GM12878 (cell line): ENCODE data around the gene PARP15. TPM values are rescaled to one million over a fixed set of nuclear protein-coding genes. Genes with fewer than 3 reads are reported as not detected.

ENCODE experiments used
- ATF7 ChIP-seq: fragments of 450-650 bp; IDR thresholded peaks from 2 replicates; pipeline ENCODE4 v1.6.1; 2016; ENCODE audit warnings: low read depth, mild to moderate bottlenecking
- BCL11A ChIP-seq: IDR thresholded peaks from 2 replicates; pipeline ENCODE4 v1.6.1; 2011; ENCODE audit warnings: low read depth, low read length
- CBX5 ChIP-seq: sonication (generic); IDR thresholded peaks from 2 replicates; pipeline ENCODE4 v1.6.1; 2016; ENCODE audit warnings: low read depth, moderate library complexity, mild to moderate bottlenecking, inconsistent platforms
- ETV6 ChIP-seq, 2 experiments: fragments of 450-650 bp in 1 of 2; IDR thresholded peaks in 1 of 2; conservative IDR thresholded peaks in 1 of 2; 2 replicates each; pipeline ENCODE4 v1.6.1; 2014; ENCODE audit warnings: antibody characterized with exemption in 1 of 2, borderline replicate concordance in 1 of 2, low read depth in 1 of 2, mild to moderate bottlenecking in 1 of 2, moderate library complexity in 1 of 2
- HSF1 ChIP-seq: fragments of 150-350 bp; IDR thresholded peaks from 2 replicates; pipeline ENCODE4 v1.6.1; 2014; ENCODE audit warnings: mild to moderate bottlenecking, low read depth, low read length
- IRF4 ChIP-seq: IDR thresholded peaks from 2 replicates; pipeline ENCODE4 v1.6.1; 2011; ENCODE audit warnings: low read depth, low read length
- MAX ChIP-seq: IDR thresholded peaks from 2 replicates; pipeline ENCODE4 v1.6.1; 2012; ENCODE audit warnings: low read depth, low read length, improper control_type of control experiment
- MEF2A ChIP-seq: IDR thresholded peaks from 2 replicates; pipeline ENCODE4 v1.6.1; 2011; ENCODE audit warnings: low read depth, mild to moderate bottlenecking, low read length, moderate library complexity; ENCODE audit not compliant: insufficient read depth
- MEF2B ChIP-seq: fragments of 450-650 bp; IDR thresholded peaks from 2 replicates; pipeline ENCODE4 v1.6.1; 2018; ENCODE audit warnings: mild to moderate bottlenecking, moderate library complexity; ENCODE audit not compliant: partially characterized antibody, poor library complexity, severe bottlenecking
- MXI1 ChIP-seq: fragments of 150-350 bp; IDR thresholded peaks from 2 replicates; pipeline ENCODE4 v1.6.1; 2011; ENCODE audit warnings: low read depth, mild to moderate bottlenecking, inconsistent platforms, low read length, improper control_type of control experiment
- NR2C2 ChIP-seq: IDR thresholded peaks from 2 replicates; pipeline ENCODE4 v1.6.1; 2011; ENCODE audit warnings: borderline replicate concordance, low read depth; ENCODE audit not compliant: control insufficient read depth, insufficient read length
- PAX5 ChIP-seq: IDR thresholded peaks from 2 replicates; pipeline ENCODE4 v1.6.1; 2011; ENCODE audit warnings: low read depth, low read length, borderline replicate concordance
- RCOR1 ChIP-seq: conservative IDR thresholded peaks from 2 replicates; pipeline ENCODE4 v1.6.1; 2012; ENCODE audit warnings: low read depth, low read length, improper control_type of control experiment
- TCF7 ChIP-seq: IDR thresholded peaks from 2 replicates; pipeline ENCODE4 v1.6.1; 2014; ENCODE audit warnings: antibody characterized with exemption, borderline replicate concordance
- USF1 ChIP-seq: IDR thresholded peaks from 2 replicates; pipeline ENCODE4 v1.6.1; 2011; ENCODE audit warnings: borderline replicate concordance, low read depth, mild to moderate bottlenecking, moderate library complexity, mixed read lengths, low read length; ENCODE audit not compliant: insufficient read depth; ENCODE audit errors: extremely low read length
- ZBTB40 ChIP-seq: fragments of 450-650 bp; IDR thresholded peaks from 2 replicates; pipeline ENCODE4 v1.6.1; 2016; ENCODE audit warnings: mild to moderate bottlenecking, moderate library complexity, borderline replicate concordance
- ZNF687 ChIP-seq: fragments of 450-650 bp; IDR thresholded peaks from 2 replicates; pipeline ENCODE4 v1.6.1; 2017; ENCODE audit warnings: mild to moderate bottlenecking, moderate library complexity
- polyA plus RNA-seq, 11 experiments: library from polyadenylated mRNA; depleted of rRNA in 4 of 11; unstranded in 6 of 11; stranded (reverse) in 5 of 11; fragments of >200 nt; fragmentation: Nextera tagmentation in 4 of 11; fragmentation: Illumina TruSeq in 1 of 11; extraction: Ambion mirVana in 4 of 11; extraction: Trizol in 1 of 11; gene quantifications; 1 replicate in 1 of 11; 2 replicates in 10 of 11; pipeline versions ENCODE4 v1.2.1 to v1.2.3, GENCODE V29; 2011 to 2016; ENCODE audit warnings: inconsistent platforms in 2 of 11, missing spikeins in 2 of 11, low read depth in 1 of 11
- total RNA-seq, 4 experiments: library from RNA; depleted of rRNA in 3 of 4; stranded (reverse); fragments of >200 nt in 3 of 4; fragmentation: Illumina TruSeq in 1 of 4; extraction: Trizol in 1 of 4; gene quantifications; 2 replicates each; pipeline versions ENCODE4 v1.2.1 to v1.2.3, GENCODE V29; 2013 to 2021

PARP15 gene
- total and polyA plus RNA-seq, 10 of the 15 experiments (the other 5 are each of a cell fraction or from before 2014, with no cell fraction given): 9.0 to 234 (median 36.3) TPM

- peak; percentile 35; the same call in 1 of the 2 replicates for TF ChIP-seq MEF2A
- no peak for TF ChIP-seq ZNF687
- TF ChIP-seq TCF7: no peak
- TF ChIP-seq RCOR1: no peak
- peak; percentile 61 for TF ChIP-seq MEF2B
- no peak for TF ChIP-seq NR2C2
- TF ChIP-seq ATF7: peak; percentile 80; the same call in 1 of the 2 replicates
- TF ChIP-seq ZBTB40: no peak
- peak; percentile 32; the same call in 1 of the 2 replicates for TF ChIP-seq PAX5
- no peak for TF ChIP-seq MAX
- peak in 1 of 2 experiments; percentile 41; a peak in 1 of 4 replicates for TF ChIP-seq ETV6 (conservative IDR thresholded peaks at IDR 0.05 in 1 of 2, IDR thresholded peaks at IDR 0.05 in 1 of 2; ENCODE audit: borderline replicate concordance in 1 of 2, low read depth in 1 of 2)
- TF ChIP-seq IRF4: peak; percentile 100
- no peak for TF ChIP-seq USF1
- TF ChIP-seq CBX5: 0 out of 2 replicates have a peak, but pooled peaks have one; percentile 75
- 0 out of 2 replicates have a peak, but pooled peaks have one; percentile 22 for TF ChIP-seq MXI1
- peak; percentile 56; the same call in 1 of the 2 replicates for TF ChIP-seq BCL11A
- TF ChIP-seq HSF1: no peak
Measured at GRCh38 chr3:122533931-122534334, 43.5 kb upstream of the PARP15 start (continued).
